IMR-90 (cell line): ENCODE results near the gene CDK6. TPM values are rescaled to one million over a fixed set of nuclear protein-coding genes. Genes with fewer than 3 reads are reported as not detected.
A peak's percentile ranks its signal among the peaks of the same experiment; 100 is the strongest.

Experiments used
- ATAC-seq: fragments of 200-7000 bp; cut with Tn5 transposase; 2 replicates; pipeline ENCODE4 v1.9.1; 2020; ENCODE audit warnings: low read depth, mild to moderate bottlenecking, moderate library complexity
- BruUV-seq: library from RNA; stranded (reverse); fragments of 400-500 nt; replicated peaks from 2 replicates; lab custom pipeline; 2021; lab: Mats Ljungman, UMichigan
- CTCF ChIA-PET: fragments of 300-600 bp; formaldehyde crosslinking; extraction: SDS; loops from one replicate; lab custom pipeline; 2021; ENCODE audit warnings: antibody characterized with exemption; lab: Yijun Ruan, JAX
- POLR2A ChIA-PET: fragments of 300-600 bp; sonication (Branson Sonifier 250); formaldehyde crosslinking; loops from one replicate; lab custom pipeline; 2022; ENCODE audit warnings: antibody characterized with exemption; ENCODE audit not compliant: unreplicated experiment; lab: Charles Lee
- DNase-seq: peaks from one replicate; pipeline ENCODE4 v3.0.0; 2013
- H2AFZ ChIP-seq: replicated peaks from 2 replicates; pipeline ENCODE3; 2013; ENCODE audit warnings: low read length, mild to moderate bottlenecking; ENCODE audit not compliant: poor library complexity
- H2AK5ac ChIP-seq: 2 replicates; pipeline ENCODE4 v1.6.1; 2013; ENCODE audit warnings: low read depth, low read length, inconsistent platforms
- H2AK9ac ChIP-seq: replicated peaks from 2 replicates; pipeline ENCODE3; 2013; ENCODE audit warnings: mild to moderate bottlenecking, low read depth, low read length, moderate library complexity; ENCODE audit not compliant: poor library complexity
- H2BK120ac ChIP-seq: 2 replicates; pipeline ENCODE4 v1.6.1; 2013; ENCODE audit warnings: low read depth, low read length, inconsistent platforms
- H2BK15ac ChIP-seq: 3 replicates; pipeline ENCODE4 v1.6.1; 2013; ENCODE audit warnings: low read depth, low read length, inconsistent platforms
- H2BK20ac ChIP-seq: 2 replicates; pipeline ENCODE4 v1.6.1; 2013; ENCODE audit warnings: low read depth, mild to moderate bottlenecking, inconsistent platforms, low read length, moderate library complexity
- H2BK5ac ChIP-seq: 2 replicates; pipeline ENCODE4 v1.6.1; 2013; ENCODE audit warnings: mild to moderate bottlenecking, low read depth, low read length, inconsistent platforms; ENCODE audit not compliant: poor library complexity, severe bottlenecking
- H3K14ac ChIP-seq: replicated peaks from 2 replicates; pipeline ENCODE4 v1.6.1; 2013; ENCODE audit warnings: low read depth, low read length, inconsistent platforms
- H3K18ac ChIP-seq: 2 replicates; pipeline ENCODE4 v1.6.1; 2013; ENCODE audit warnings: low read depth, low read length, control low read depth
- H3K23ac ChIP-seq: 2 replicates; pipeline ENCODE4 v1.6.1; 2013; ENCODE audit warnings: low read depth, low read length, inconsistent platforms
- H3K27ac ChIP-seq: 2 replicates; pipeline ENCODE4 v1.5.1; 2013; ENCODE audit warnings: mild to moderate bottlenecking, control low read depth, low read length; ENCODE audit not compliant: insufficient read depth
- H3K27me3 ChIP-seq: 2 replicates; pipeline ENCODE4 v1.6.1; 2013; ENCODE audit warnings: low read length; ENCODE audit not compliant: control insufficient read depth, insufficient read depth
- H3K36me3 ChIP-seq: 2 replicates; pipeline ENCODE4 v1.6.1; 2013; ENCODE audit warnings: low read length, mixed read lengths; ENCODE audit not compliant: control insufficient read depth, insufficient read depth
- H3K4ac ChIP-seq: 2 replicates; pipeline ENCODE4 v1.6.1; 2013; ENCODE audit warnings: low read depth, low read length, inconsistent platforms
- H3K4me1 ChIP-seq: 2 replicates; pipeline ENCODE4 v1.6.1; 2013; ENCODE audit warnings: low read length, mixed read lengths; ENCODE audit not compliant: control insufficient read depth, insufficient read depth
- H3K4me2 ChIP-seq: 2 replicates; pipeline ENCODE4 v1.6.1; 2013; ENCODE audit warnings: low read depth, mild to moderate bottlenecking, control low read depth, low read length, moderate library complexity
- H3K4me3 ChIP-seq: 2 replicates; pipeline ENCODE4 v1.5.1; 2013; ENCODE audit warnings: low read depth, mild to moderate bottlenecking, control low read depth, low read length, moderate library complexity; ENCODE audit not compliant: insufficient read depth
- H3K56ac ChIP-seq: 2 replicates; pipeline ENCODE4 v1.6.1; 2013; ENCODE audit warnings: low read length, inconsistent platforms; ENCODE audit not compliant: insufficient read depth; ENCODE audit errors: extremely low read depth
- H3K79me1 ChIP-seq, 2 experiments: 2 replicates each; pipeline ENCODE4 v1.6.1; 2013; ENCODE audit warnings: low read length in 2 of 2, inconsistent platforms in 1 of 2, low read depth in 1 of 2
- H3K9ac ChIP-seq: 2 replicates; pipeline ENCODE4 v1.6.1; 2013; ENCODE audit warnings: low read depth, low read length, control low read depth
- H3K9me1 ChIP-seq: 2 replicates; pipeline ENCODE4 v1.6.1; 2013; ENCODE audit warnings: low read length, inconsistent platforms; ENCODE audit not compliant: insufficient read depth
- H3K9me3 ChIP-seq: 2 replicates; pipeline ENCODE4 v1.6.1; 2013; ENCODE audit warnings: low read length; ENCODE audit not compliant: control insufficient read depth, insufficient read depth
- H4K20me1 ChIP-seq: 2 replicates; pipeline ENCODE4 v1.6.1; 2013; ENCODE audit warnings: low read length, inconsistent platforms; ENCODE audit not compliant: insufficient read depth
- H4K5ac ChIP-seq: 2 replicates; pipeline ENCODE4 v1.6.1; 2013; ENCODE audit warnings: mild to moderate bottlenecking, low read depth, low read length, control low read depth
- H4K8ac ChIP-seq, 2 experiments: 2 replicates each; pipeline ENCODE4 v1.6.1; 2013; ENCODE audit warnings: low read depth in 2 of 2, low read length in 2 of 2, control low read depth in 1 of 2, inconsistent platforms in 1 of 2
- H4K91ac ChIP-seq: 2 replicates; pipeline ENCODE4 v1.6.1; 2013; ENCODE audit warnings: low read depth, low read length, inconsistent platforms; ENCODE audit not compliant: insufficient read depth
- BHLHE40 ChIP-seq: fragments of 150-350 bp; IDR thresholded peaks from 2 replicates; pipeline ENCODE4 v1.6.1; 2016; ENCODE audit warnings: mild to moderate bottlenecking, low read depth, low read length
- CEBPB ChIP-seq: IDR thresholded peaks from 2 replicates; pipeline ENCODE4 v1.6.1; 2012; ENCODE audit warnings: low read depth, low read length, improper control_type of control experiment
- CTCF ChIP-seq: conservative IDR thresholded peaks from 2 replicates; pipeline ENCODE4 v1.5.1; 2012; ENCODE audit warnings: mild to moderate bottlenecking, low read depth, low read length, improper control_type of control experiment
- FOS ChIP-seq: fragments of 150-350 bp; IDR thresholded peaks from 2 replicates; pipeline ENCODE4 v1.6.1; 2016; ENCODE audit warnings: low read depth, low read length
- MAZ ChIP-seq: IDR thresholded peaks from 2 replicates; pipeline ENCODE4 v1.6.1; 2012; ENCODE audit warnings: low read depth, mild to moderate bottlenecking, low read length, improper control_type of control experiment, moderate library complexity, borderline replicate concordance
- RFX5 ChIP-seq: IDR thresholded peaks from 2 replicates; pipeline ENCODE4 v1.8.0; 2012; ENCODE audit warnings: low read depth, mild to moderate bottlenecking, low read length, moderate library complexity
- dilution Hi-C: fragments of 300-500 bp; cut with HindIII; formaldehyde crosslinking; loops from one replicate; pipeline ENCODE4 v1.14.3; 2018; ENCODE audit warnings: low sequenced_read_pairs; ENCODE audit not compliant: unreplicated experiment
- in situ Hi-C: fragments of 300-500 bp; cut with MboI; formaldehyde crosslinking; loops from 3 replicates; pipeline ENCODE4 v1.14.3; 2019; ENCODE audit warnings: low sequenced_read_pairs, inconsistent platforms, mixed read lengths
- intact Hi-C: fragments of 100-400 bp; cut with micrococcal nuclease; formaldehyde crosslinking; loops from 2 replicates; pipeline ENCODE4 v1.10.0; 2022
- polyA plus RNA-seq, 3 experiments: library from polyadenylated mRNA; depleted of rRNA; stranded (reverse); fragments of >200 nt; gene quantifications; 2 replicates each; pipeline ENCODE4 v1.2.3, GENCODE V29; 2012; ENCODE audit warnings: low replicate concordance in 1 of 3
- total RNA-seq: library from RNA; depleted of rRNA; stranded (reverse); fragments of >200 nt; gene quantifications from 2 replicates; pipeline ENCODE4 v1.2.3, GENCODE V29; 2012

The CDK6 gene
- total and polyA plus RNA-seq, 2 of the 4 experiments (the other 2 are of a cell fraction), result 21.5 to 195 TPM

- H2AK9ac ChIP-seq, result no peak overlapping the region
- DNase-seq, result no peak
- no peak for TF ChIP-seq FOS
- no peak for TF ChIP-seq RFX5
- no peak for TF ChIP-seq BHLHE40
- no peak for TF ChIP-seq MAZ
- no peak for TF ChIP-seq CTCF
- TF ChIP-seq CEBPB, result no peak
- H2BK5ac ChIP-seq, result no peak overlapping the region
- in situ Hi-C loops, result no loop called here
- H4K91ac ChIP-seq, result no peak overlapping the region
- H3K4me3 ChIP-seq, result no peak overlapping the region
- POLR2A ChIA-PET, result interaction anchor here (0.6 kb wide), 1 partner anchor 305 kb away, joined by 4 read pairs; no protein-coding TSS in a partner anchor
- peak overlapping the region; percentile 26; the same call in 1 of the 2 replicates for H3K27ac ChIP-seq
- H4K5ac ChIP-seq, result no peak overlapping the region
- ATAC-seq, result no peak
- no peak overlapping the region for H3K23ac ChIP-seq
- H3K14ac ChIP-seq, result no peak overlapping the region
- H2AFZ ChIP-seq, result no peak overlapping the region
- H3K18ac ChIP-seq, result no peak overlapping the region
- no peak overlapping the region for H4K8ac ChIP-seq
- no peak overlapping the region for H3K4me2 ChIP-seq
- H3K9me3 ChIP-seq, result no peaks in the 10 kb centered on the region
- H3K56ac ChIP-seq, result no peak overlapping the region
- H3K4me1 ChIP-seq, result peaks cover 14% of the 10 kb centered on the region
- H2BK20ac ChIP-seq, result no peak overlapping the region
- peaks cover 3% of the 10 kb centered on the region; the same call in 1 of the 2 replicates for H4K20me1 ChIP-seq
- no peak overlapping the region for H2BK15ac ChIP-seq
- peaks cover 16% of the 10 kb centered on the region for H3K36me3 ChIP-seq
- no peak overlapping the region for H2BK120ac ChIP-seq
- CTCF ChIA-PET, result interaction anchor here (0.6 to 1.1 kb wide), 3 partner anchors 9 to 20 kb away, joined by 3 to 4 read pairs (median 3); no protein-coding TSS in a partner anchor
- intact Hi-C loops, result loop anchor here (5.0 kb wide), 1 partner anchor 84 kb away; the partner anchor contains the start of genes PEX1 and RBM48
- no peaks in the 10 kb centered on the region for H3K27me3 ChIP-seq
- no peak overlapping the region for H2AK5ac ChIP-seq
- no peak overlapping the region for H3K9ac ChIP-seq
- no peak overlapping the region for H3K4ac ChIP-seq
- TSS peak; percentile 5 for BruUV-seq
- dilution Hi-C loops, result no loop called here
- H3K9me1 ChIP-seq, result peaks cover 8% of the 10 kb centered on the region
- peaks cover 10 to 45% of the 10 kb centered on the region in 2 experiments for H3K79me1 ChIP-seq
These were observed 224.6 kb downstream of the CDK6 start for GRCh38 chr7:92611735-92612134.
